HepG2 (cell line): ENCODE results near the gene BABAM1. TPM values are rescaled to one million over a fixed set of nuclear protein-coding genes. Genes with fewer than 3 reads are reported as not detected.

ENCODE experiments used
- AHDC1 ChIP-seq: sonication (generic); formaldehyde crosslinking; IDR thresholded peaks from 2 replicates; pipeline ENCODE4 v1.5.1; 2020; ENCODE audit warnings: mild to moderate bottlenecking, missing genetic modification reagents, borderline replicate concordance
- FOXP4 ChIP-seq: sonication (generic); formaldehyde crosslinking; IDR thresholded peaks from 2 replicates; pipeline ENCODE4 v1.4.0; 2020; ENCODE audit warnings: missing genetic modification reagents
- GPBP1L1 ChIP-seq: sonication (generic); formaldehyde crosslinking; IDR thresholded peaks from 2 replicates; pipeline ENCODE4 v1.5.0; 2020; ENCODE audit warnings: mild to moderate bottlenecking, missing genetic modification reagents
- HDAC2 ChIP-seq: sonication (generic); formaldehyde crosslinking; IDR thresholded peaks from 2 replicates; pipeline ENCODE4 v1.4.0; 2020; ENCODE audit warnings: missing genetic modification reagents
- RXRA ChIP-seq: sonication (generic); formaldehyde crosslinking; IDR thresholded peaks from 2 replicates; pipeline ENCODE4 v1.5.1; 2020; ENCODE audit warnings: missing genetic modification reagents
- SKIL ChIP-seq: sonication (generic); formaldehyde crosslinking; IDR thresholded peaks from 2 replicates; pipeline ENCODE4 v1.8.0; 2022; ENCODE audit warnings: missing genetic modification reagents, mild to moderate bottlenecking, moderate library complexity, borderline replicate concordance
- TAF15 ChIP-seq: fragments of 200-400 bp; formaldehyde crosslinking; IDR thresholded peaks from one replicate; pipeline ENCODE4 v1.6.1; 2018; ENCODE audit warnings: mild to moderate bottlenecking, low read depth, low read length; ENCODE audit not compliant: poor library complexity, severe bottlenecking
- ZNF234 ChIP-seq: sonication (generic); formaldehyde crosslinking; conservative IDR thresholded peaks from 2 replicates; pipeline ENCODE4 v1.5.1; 2020; ENCODE audit warnings: mild to moderate bottlenecking, missing genetic modification reagents
- ZNF607 ChIP-seq: sonication (generic); formaldehyde crosslinking; IDR thresholded peaks from 2 replicates; pipeline ENCODE4 v1.5.1; 2020; ENCODE audit warnings: missing genetic modification reagents, mild to moderate bottlenecking, borderline replicate concordance
- polyA plus RNA-seq, 8 experiments: library from polyadenylated mRNA; depleted of rRNA in 3 of 8; stranded (reverse) in 7 of 8; unstranded in 1 of 8; fragments of >200 nt; fragmentation: Illumina TruSeq in 4 of 8; extraction: Trizol in 4 of 8; gene quantifications; 2 replicates each; pipeline versions ENCODE4 v1.2.1 to v1.2.3, GENCODE V29; 2011 to 2016; ENCODE audit warnings: low read depth in 4 of 8, missing spikeins in 1 of 8, mixed read lengths in 1 of 8; ENCODE audit not compliant: insufficient read depth in 1 of 8
- total RNA-seq, 5 experiments: library from RNA; depleted of rRNA; stranded (reverse); fragments of >200 nt; fragmentation: Illumina TruSeq; extraction: Trizol; gene quantifications; 2 replicates each; pipeline ENCODE4 v1.2.3, GENCODE V29; 2016; ENCODE audit warnings: low read depth in 1 of 5
- TF ChIP-seq, protein P1 (sequence below): sonication (generic); formaldehyde crosslinking; IDR thresholded peaks from 2 replicates; pipeline ENCODE4 v1.8.1; 2023; ENCODE audit warnings: missing genetic modification reagents, inconsistent platforms, borderline replicate concordance
- TF ChIP-seq, protein P2 (sequence below): sonication (generic); formaldehyde crosslinking; IDR thresholded peaks from 2 replicates; pipeline ENCODE4 v1.4.0; 2020; ENCODE audit warnings: missing genetic modification reagents

BABAM1 gene
- total and polyA plus RNA-seq, 2 of the 13 experiments (the other 11 are each of a cell fraction or from before 2014, with no cell fraction given) = 70.0 to 82.0 TPM

DNA sequence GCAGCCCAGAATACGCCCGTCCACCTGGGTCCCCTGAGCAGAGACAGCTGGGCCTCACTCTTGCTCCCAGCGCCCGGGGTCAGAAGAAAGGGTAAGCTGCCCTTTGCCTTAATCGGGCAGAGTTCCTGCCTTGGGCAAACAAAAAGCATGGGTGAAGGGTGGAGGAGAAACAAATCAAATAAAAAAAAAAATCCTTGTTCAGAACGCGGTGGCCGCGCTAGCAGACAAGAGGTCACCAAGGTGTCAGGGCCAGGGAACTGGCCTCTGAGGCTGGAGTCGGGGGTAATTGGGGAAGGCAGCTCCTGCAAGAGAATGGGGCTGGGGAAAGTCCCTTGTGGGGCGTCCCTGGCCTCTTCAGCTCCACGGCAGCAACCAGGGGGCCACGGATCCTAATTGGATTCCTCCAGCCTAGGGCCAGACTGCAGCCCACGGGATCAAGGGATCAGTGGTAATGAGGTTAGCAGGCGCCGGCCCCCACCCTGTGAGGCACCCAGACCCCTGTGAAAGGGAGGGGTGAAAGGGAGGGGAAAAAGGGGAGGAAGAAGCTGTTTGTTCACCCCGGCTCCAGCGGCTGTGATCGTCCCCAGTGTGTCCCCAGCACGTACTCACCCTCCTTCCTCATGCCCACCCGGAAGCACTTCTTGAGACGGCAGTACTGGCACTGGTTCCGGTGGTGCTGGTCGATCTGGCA, 27.0 kb upstream of the BABAM1 start (continued):
- TF ChIP-seq AHDC1 (peak; percentile 45; the same call in 1 of the 2 replicates), SKIL (CRISPR knock-in tag) (peak; percentile 74; the same call in 1 of the 2 replicates), ZNF234 (CRISPR knock-in tag) (no peak), RXRA (CRISPR knock-in tag) (peak; percentile 93), ZNF607 (CRISPR knock-in tag) (peak; percentile 57; the same call in 1 of the 2 replicates), HDAC2 (CRISPR knock-in tag) (peak; percentile 53; the same call in 1 of the 2 replicates), GPBP1L1 (CRISPR knock-in tag) (no peak), TAF15 (no peak), FOXP4 (CRISPR knock-in tag) (peak; percentile 39)
- TF ChIP-seq, protein P1, sequence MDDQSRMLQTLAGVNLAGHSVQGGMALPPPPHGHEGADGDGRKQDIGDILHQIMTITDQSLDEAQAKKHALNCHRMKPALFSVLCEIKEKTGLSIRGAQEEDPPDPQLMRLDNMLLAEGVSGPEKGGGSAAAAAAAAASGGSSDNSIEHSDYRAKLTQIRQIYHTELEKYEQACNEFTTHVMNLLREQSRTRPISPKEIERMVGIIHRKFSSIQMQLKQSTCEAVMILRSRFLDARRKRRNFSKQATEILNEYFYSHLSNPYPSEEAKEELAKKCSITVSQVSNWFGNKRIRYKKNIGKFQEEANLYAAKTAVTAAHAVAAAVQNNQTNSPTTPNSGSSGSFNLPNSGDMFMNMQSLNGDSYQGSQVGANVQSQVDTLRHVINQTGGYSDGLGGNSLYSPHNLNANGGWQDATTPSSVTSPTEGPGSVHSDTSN (CRISPR knock-in tag) = no peak
- TF ChIP-seq, protein P2, sequence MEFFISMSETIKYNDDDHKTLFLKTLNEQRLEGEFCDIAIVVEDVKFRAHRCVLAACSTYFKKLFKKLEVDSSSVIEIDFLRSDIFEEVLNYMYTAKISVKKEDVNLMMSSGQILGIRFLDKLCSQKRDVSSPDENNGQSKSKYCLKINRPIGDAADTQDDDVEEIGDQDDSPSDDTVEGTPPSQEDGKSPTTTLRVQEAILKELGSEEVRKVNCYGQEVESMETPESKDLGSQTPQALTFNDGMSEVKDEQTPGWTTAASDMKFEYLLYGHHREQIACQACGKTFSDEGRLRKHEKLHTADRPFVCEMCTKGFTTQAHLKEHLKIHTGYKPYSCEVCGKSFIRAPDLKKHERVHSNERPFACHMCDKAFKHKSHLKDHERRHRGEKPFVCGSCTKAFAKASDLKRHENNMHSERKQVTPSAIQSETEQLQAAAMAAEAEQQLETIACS (CRISPR knock-in tag) = no peak
